OCI-LY7 (cell line): ENCODE data around the gene ZMAT3. TPM values are rescaled to one million over a fixed set of nuclear protein-coding genes. Genes with fewer than 3 reads are reported as not detected.
"Not testable (repeated sequence)": the region's sequence is repeated elsewhere in the genome, so short reads cannot be mapped to it uniquely, and the experiment has no call there.

Source experiments
- BruUV-seq: library from RNA; stranded (reverse); fragments of 400-500 nt; replicated peaks from 2 replicates; lab custom pipeline; 2021; lab: Mats Ljungman, UMichigan
- CTCF ChIA-PET: fragments of 300-600 bp; sonication (Branson Sonifier 250); formaldehyde crosslinking; loops from one replicate; lab custom pipeline; 2022; ENCODE audit warnings: antibody characterized with exemption; ENCODE audit not compliant: unreplicated experiment; lab: Charles Lee
- POLR2A ChIA-PET: fragments of 300-600 bp; sonication (Branson Sonifier 250); formaldehyde crosslinking; loops from one replicate; lab custom pipeline; 2022; ENCODE audit warnings: antibody characterized with exemption; lab: Charles Lee
- DNase-seq: peaks from one replicate; pipeline ENCODE4 v3.0.0-alpha.2; 2015; ENCODE audit warnings: low spot score
- H2AFZ ChIP-seq: fragments of 200-600 bp; sonication (generic), shearing (Covaris generic); 2 replicates; pipeline ENCODE4 v1.6.1; 2014; ENCODE audit warnings: mild to moderate bottlenecking, antibody characterized with exemption, low read length, moderate library complexity
- H3K27ac ChIP-seq: fragments of 200-600 bp; sonication (generic); 2 replicates; pipeline ENCODE4 v1.5.1; 2014; ENCODE audit warnings: mixed run types, low read depth, mild to moderate bottlenecking, moderate library complexity, low read length, inconsistent platforms; ENCODE audit not compliant: poor library complexity, severe bottlenecking
- H3K36me3 ChIP-seq: fragments of 200-600 bp; sonication (generic); 2 replicates; pipeline ENCODE4 v1.6.1; 2014; ENCODE audit warnings: mild to moderate bottlenecking, antibody characterized with exemption, low read length, moderate library complexity, mixed read lengths; ENCODE audit not compliant: insufficient read depth
- H3K4me1 ChIP-seq: fragments of 200-600 bp; sonication (generic); 2 replicates; pipeline ENCODE4 v1.5.1; 2014; ENCODE audit warnings: mild to moderate bottlenecking, low read length; ENCODE audit not compliant: insufficient read depth, poor library complexity, severe bottlenecking
- H3K4me2 ChIP-seq: fragments of 200-600 bp; sonication (generic); 2 replicates; pipeline ENCODE4 v1.6.1; 2014; ENCODE audit warnings: mild to moderate bottlenecking, low read length
- H3K4me3 ChIP-seq: fragments of 200-600 bp; sonication (generic); 2 replicates; pipeline ENCODE4 v1.5.1; 2014; ENCODE audit warnings: mild to moderate bottlenecking, low read depth, low read length; ENCODE audit not compliant: poor library complexity, severe bottlenecking
- H3K79me2 ChIP-seq: fragments of 200-600 bp; sonication (generic); 2 replicates; pipeline ENCODE4 v1.6.1; 2016; ENCODE audit warnings: low read depth, mild to moderate bottlenecking, low read length, moderate library complexity, mixed read lengths; ENCODE audit not compliant: insufficient read depth
- H3K9me2 ChIP-seq: fragments of 200-600 bp; sonication (generic); 2 replicates; pipeline ENCODE4 v1.6.1; 2016; ENCODE audit warnings: mild to moderate bottlenecking, low read length, mixed read lengths; ENCODE audit not compliant: insufficient read depth
- H3K9me3 ChIP-seq: fragments of 200-600 bp; sonication (generic); 2 replicates; pipeline ENCODE4 v1.6.1; 2014; ENCODE audit warnings: mild to moderate bottlenecking, mixed run types, low read length, mixed read lengths
- H4K20me1 ChIP-seq: fragments of 200-600 bp; sonication (generic); 2 replicates; pipeline ENCODE4 v1.6.1; 2014; ENCODE audit warnings: mild to moderate bottlenecking, antibody characterized with exemption, low read length, moderate library complexity, mixed read lengths; ENCODE audit not compliant: insufficient read depth
- EZH2phosphoT487 ChIP-seq: fragments of 200-600 bp; sonication (generic); IDR thresholded peaks from 2 replicates; pipeline ENCODE4 v1.6.1; 2018; ENCODE audit warnings: low read depth, borderline replicate concordance, mild to moderate bottlenecking, mixed run types, antibody characterized with exemption, low read length, moderate library complexity, mixed read lengths
- intact Hi-C: fragments of 100-400 bp; cut with micrococcal nuclease; formaldehyde crosslinking; loops from one replicate; pipeline ENCODE4 v1.10.0; 2022; ENCODE audit not compliant: unreplicated experiment
- total RNA-seq, 2 experiments: library from RNA; depleted of rRNA in 1 of 2; stranded (reverse); fragments of >200 nt in 1 of 2; shearing (Covaris generic) in 1 of 2; gene quantifications; 2 replicates each; pipeline ENCODE4 v1.2.3, GENCODE V29; 2014 to 2022
- TF ChIP-seq, protein P1 (sequence below): fragments of 200-600 bp; sonication (generic); conservative IDR thresholded peaks from 2 replicates; pipeline ENCODE4 v1.5.1; 2014; ENCODE audit warnings: mild to moderate bottlenecking, antibody characterized with exemption, low read length, moderate library complexity, mixed read lengths

ZMAT3 gene
- total RNA-seq, 2 experiments from 2014 or later = 3.7 to 11.3 TPM

DNA sequence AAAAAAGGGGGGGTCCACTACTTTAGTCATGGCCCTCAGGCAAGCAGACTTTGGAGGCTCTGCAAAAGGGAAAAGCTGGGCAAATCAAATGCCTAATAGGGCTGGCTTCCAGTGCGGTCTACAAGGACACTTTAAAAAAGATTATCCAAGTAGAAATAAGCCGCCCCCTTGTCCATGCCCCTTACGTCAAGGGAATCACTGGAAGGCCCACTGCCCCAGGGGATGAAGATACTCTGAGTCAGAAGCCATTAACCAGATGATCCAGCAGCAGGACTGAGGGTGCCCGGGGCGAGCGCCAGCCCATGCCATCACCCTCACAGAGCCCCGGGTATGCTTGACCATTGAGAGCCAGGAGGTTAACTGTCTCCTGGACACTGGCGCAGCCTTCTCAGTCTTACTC lies 15.3 kb downstream of the ZMAT3 start:
- intact Hi-C loops = no loop called here
- Histone ChIP-seq H3K9me2 (no peaks in the 10 kb centered on the region), H3K4me3 (no peak overlapping the region), H4K20me1 (no peaks in the 10 kb centered on the region), H3K9me3 (no peaks in the 10 kb centered on the region), H3K79me2 (peaks cover 8% of the 10 kb centered on the region; the same call in 1 of the 2 replicates), H3K4me1 (no peaks in the 10 kb centered on the region), H3K27ac (no peak overlapping the region), H2AFZ (no peak overlapping the region), H3K4me2 (no peak overlapping the region), H3K36me3 (peaks cover 4% of the 10 kb centered on the region; the same call in 1 of the 2 replicates)
- POLR2A ChIA-PET = no interaction called here
- BruUV-seq = no TSS peak
- CTCF ChIA-PET = no interaction called here
- TF ChIP-seq EZH2phosphoT487 = no peak
- TF ChIP-seq, protein P1, sequence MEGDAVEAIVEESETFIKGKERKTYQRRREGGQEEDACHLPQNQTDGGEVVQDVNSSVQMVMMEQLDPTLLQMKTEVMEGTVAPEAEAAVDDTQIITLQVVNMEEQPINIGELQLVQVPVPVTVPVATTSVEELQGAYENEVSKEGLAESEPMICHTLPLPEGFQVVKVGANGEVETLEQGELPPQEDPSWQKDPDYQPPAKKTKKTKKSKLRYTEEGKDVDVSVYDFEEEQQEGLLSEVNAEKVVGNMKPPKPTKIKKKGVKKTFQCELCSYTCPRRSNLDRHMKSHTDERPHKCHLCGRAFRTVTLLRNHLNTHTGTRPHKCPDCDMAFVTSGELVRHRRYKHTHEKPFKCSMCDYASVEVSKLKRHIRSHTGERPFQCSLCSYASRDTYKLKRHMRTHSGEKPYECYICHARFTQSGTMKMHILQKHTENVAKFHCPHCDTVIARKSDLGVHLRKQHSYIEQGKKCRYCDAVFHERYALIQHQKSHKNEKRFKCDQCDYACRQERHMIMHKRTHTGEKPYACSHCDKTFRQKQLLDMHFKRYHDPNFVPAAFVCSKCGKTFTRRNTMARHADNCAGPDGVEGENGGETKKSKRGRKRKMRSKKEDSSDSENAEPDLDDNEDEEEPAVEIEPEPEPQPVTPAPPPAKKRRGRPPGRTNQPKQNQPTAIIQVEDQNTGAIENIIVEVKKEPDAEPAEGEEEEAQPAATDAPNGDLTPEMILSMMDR = no peak
- no peak for DNase-seq

DNA sequence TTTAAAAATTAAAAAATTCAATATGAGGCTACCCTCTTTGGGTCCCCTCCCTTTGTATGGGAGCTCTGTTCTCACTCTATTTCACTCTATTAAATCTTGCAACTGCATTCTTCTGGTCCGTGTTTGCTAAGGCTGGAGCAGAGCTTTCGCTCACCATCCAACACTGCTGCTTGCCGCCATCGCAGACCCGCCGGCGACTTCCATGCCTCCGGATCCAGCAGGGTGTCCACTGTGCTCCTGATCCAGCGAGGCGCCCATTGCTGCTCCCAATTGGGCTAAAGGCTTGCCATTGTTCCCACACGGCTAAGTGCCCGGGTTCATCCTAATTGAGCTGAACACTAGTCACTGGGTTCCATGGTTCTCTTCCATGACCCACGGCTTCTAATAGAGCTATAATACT lies 17.0 kb downstream of the ZMAT3 start:
- BruUV-seq, intact Hi-C loops, H3K79me2 ChIP-seq, H3K4me3 ChIP-seq, POLR2A ChIA-PET, H3K27ac ChIP-seq, CTCF ChIA-PET, H4K20me1 ChIP-seq, H3K9me2 ChIP-seq, H3K4me2 ChIP-seq, H3K9me3 ChIP-seq, H3K4me1 ChIP-seq, DNase-seq, H3K36me3 ChIP-seq, H2AFZ ChIP-seq: not testable (repeated sequence)

DNA sequence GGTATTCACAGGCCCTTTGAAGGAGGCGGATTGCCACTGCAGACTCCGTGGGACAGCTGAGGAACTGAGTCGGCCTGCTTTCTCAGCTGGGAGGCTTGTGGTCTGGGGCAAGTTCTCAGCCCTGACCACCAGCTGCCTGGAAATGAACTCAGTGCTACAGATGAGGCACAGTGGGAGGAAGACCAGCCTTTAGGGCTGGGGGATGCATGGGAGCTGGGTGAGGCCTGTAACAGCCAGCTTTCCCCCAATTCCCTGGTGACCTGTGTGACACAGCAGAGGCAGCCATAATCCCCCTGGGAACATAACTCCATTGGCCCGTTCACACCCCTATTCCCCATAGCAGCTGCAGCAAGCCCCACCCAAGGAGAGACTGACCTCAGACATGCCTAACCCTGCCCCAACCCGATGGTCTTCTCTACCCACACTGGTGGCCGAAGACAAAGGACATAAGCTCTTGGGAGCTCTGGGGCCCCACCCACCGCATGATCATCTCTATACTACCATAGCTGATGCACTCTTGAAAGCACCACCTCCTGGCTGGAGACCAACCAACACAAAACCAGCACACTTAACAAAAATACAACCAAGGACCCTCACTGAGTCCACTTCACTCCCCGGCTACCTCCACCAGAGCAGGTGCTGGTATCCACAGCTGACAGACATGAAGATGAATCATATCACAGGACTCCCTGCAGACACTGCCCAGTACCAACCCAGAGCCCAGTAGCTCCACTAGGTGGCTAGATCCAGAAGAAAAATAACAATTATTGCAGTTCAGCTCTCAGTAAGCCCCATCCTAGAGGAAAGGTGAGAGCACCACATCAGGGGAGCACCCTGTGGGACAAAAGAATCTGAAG lies 24.9 kb downstream of the ZMAT3 start:
- peaks cover 5% of the 10 kb centered on the region; the same call in 1 of the 2 replicates for H3K9me3 ChIP-seq
- H3K27ac ChIP-seq = no peak overlapping the region
- peak; percentile 4 for DNase-seq
- H3K4me3 ChIP-seq = no peak overlapping the region
- H2AFZ ChIP-seq = no peak overlapping the region
- no peaks in the 10 kb centered on the region for H3K36me3 ChIP-seq
- ChIA-PET CTCF (no interaction called here), POLR2A (interaction anchor here (0.6 to 1.4 kb wide), 7 partner anchors 13 to 801 kb away, joined by 3 to 8 read pairs (median 3); no protein-coding TSS in a partner anchor)
- H3K4me2 ChIP-seq = peak overlapping the region; percentile 6; the same call in 1 of the 2 replicates
- 0 out of 2 replicates have a peak, but pooled peaks cover 8% of the 10 kb centered on the region for H3K79me2 ChIP-seq
- peaks cover 17% of the 10 kb centered on the region for H3K4me1 ChIP-seq
- BruUV-seq = no TSS peak
- intact Hi-C loops = no loop called here
- no peaks in the 10 kb centered on the region for H3K9me2 ChIP-seq
- no peak for TF ChIP-seq EZH2phosphoT487
- TF ChIP-seq, protein P1 = no peak
- no peaks in the 10 kb centered on the region for H4K20me1 ChIP-seq
